ENCODE measurements around the gene STPG4.

DNA sequence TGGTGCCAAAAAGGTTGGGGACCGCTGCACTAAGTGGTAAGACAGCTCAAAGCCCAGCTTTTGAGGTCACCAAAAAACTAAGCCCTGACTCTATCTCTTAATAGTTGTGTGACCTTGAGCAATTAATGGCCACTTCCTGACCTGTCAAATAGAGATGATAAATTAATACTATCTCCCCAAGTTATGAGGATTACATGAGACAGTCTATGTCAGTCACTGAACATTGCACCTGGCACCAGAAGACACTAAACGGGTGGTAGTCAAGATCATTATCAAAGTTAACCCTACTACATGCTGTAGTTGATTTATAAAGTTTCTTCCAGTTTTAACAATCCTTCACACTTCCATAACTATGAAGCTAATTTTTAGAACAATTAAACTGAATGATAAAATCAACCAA is 36.5 kb downstream of the STPG4 start:
- TF ChIP-seq, protein P1, sequence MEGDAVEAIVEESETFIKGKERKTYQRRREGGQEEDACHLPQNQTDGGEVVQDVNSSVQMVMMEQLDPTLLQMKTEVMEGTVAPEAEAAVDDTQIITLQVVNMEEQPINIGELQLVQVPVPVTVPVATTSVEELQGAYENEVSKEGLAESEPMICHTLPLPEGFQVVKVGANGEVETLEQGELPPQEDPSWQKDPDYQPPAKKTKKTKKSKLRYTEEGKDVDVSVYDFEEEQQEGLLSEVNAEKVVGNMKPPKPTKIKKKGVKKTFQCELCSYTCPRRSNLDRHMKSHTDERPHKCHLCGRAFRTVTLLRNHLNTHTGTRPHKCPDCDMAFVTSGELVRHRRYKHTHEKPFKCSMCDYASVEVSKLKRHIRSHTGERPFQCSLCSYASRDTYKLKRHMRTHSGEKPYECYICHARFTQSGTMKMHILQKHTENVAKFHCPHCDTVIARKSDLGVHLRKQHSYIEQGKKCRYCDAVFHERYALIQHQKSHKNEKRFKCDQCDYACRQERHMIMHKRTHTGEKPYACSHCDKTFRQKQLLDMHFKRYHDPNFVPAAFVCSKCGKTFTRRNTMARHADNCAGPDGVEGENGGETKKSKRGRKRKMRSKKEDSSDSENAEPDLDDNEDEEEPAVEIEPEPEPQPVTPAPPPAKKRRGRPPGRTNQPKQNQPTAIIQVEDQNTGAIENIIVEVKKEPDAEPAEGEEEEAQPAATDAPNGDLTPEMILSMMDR (IDR thresholded peaks at IDR 0.05; ENCODE audit: low read length) = no peak
- no peak for TF ChIP-seq EZH2 (optimal IDR thresholded peaks at IDR 0.05; ENCODE audit: low read depth, low read length)
- TF ChIP-seq EZH2phosphoT487 (IDR thresholded peaks at IDR 0.05; ENCODE audit: low read length) = no peak

Data from MM.1S (cell line).